ENCODE data around the gene SOX2. TPM values are rescaled to one million over a fixed set of nuclear protein-coding genes. Genes with fewer than 3 reads are reported as not detected.

Gene SOX2
- polyA plus RNA-seq, 3 donors, result not detected

GRCh38 chr3:181699171-181699903 lies 12.4 kb upstream of the SOX2 start:
- Histone ChIP-seq H3K4me3 (replicated peaks in 1 of 3; ENCODE audit: low read depth in 2 of 3, low read length in 3 of 3) (no peak overlapping the region), H3K27me3 (ENCODE audit: control insufficient read depth in 2 of 2, insufficient read depth in 2 of 2, low read length in 2 of 2) (peaks cover 95 to 100% of the 10 kb centered on the region in 2 donors), H3K36me3 (replicated peaks in 1 of 2; ENCODE audit: control insufficient read depth in 1 of 2, insufficient read depth in 2 of 2, low read length in 2 of 2) (no peaks in the 10 kb centered on the region), H3K9me3 (replicated peaks in 1 of 2; ENCODE audit: control insufficient read depth in 1 of 2, insufficient read depth in 1 of 2, low read length in 2 of 2) (peaks cover 3 to 65% of the 10 kb centered on the region in 2 donors), H3K4me1 (ENCODE audit: control insufficient read depth in 1 of 2, insufficient read depth in 2 of 2, low read length in 2 of 2) (peaks cover 26 to 27% of the 10 kb centered on the region in 2 donors), H3K79me2 (ENCODE audit: insufficient read depth, low read length) (no peaks in the 10 kb centered on the region), H2AFZ (ENCODE audit: insufficient read depth, low read depth, low read length, poor library complexity, severe bottlenecking) (no peak overlapping the region), H3K9ac (ENCODE audit: insufficient read depth, low read length, poor library complexity, severe bottlenecking) (no peak overlapping the region), H4K20me1 (ENCODE audit: insufficient read depth, low read length) (no peaks in the 10 kb centered on the region), H3K4me2 (replicated peaks; ENCODE audit: extremely low read depth, low read length, poor library complexity, severe bottlenecking) (no peak overlapping the region), H3K27ac (ENCODE audit: low read depth in 1 of 2, low read length in 2 of 2) (no peak overlapping the region)
- no peak overlapping the region for H3K27ac Mint-ChIP-seq
- TF ChIP-seq CTCF (IDR thresholded peaks at IDR 0.05), result no peak
- peaks cover 3 to 16% of the 10 kb centered on the region in 2 donors for H3K36me3 Mint-ChIP-seq
- peak overlapping the region in 1 of 2 donors; percentile 92 for H3K4me3 Mint-ChIP-seq
- H3K9me3 Mint-ChIP-seq, result peaks cover 8 to 41% (median 28%) of the 10 kb centered on the region in 7 donors
- peaks cover 93 to 98% (median 95%) of the 10 kb centered on the region in 3 donors for H3K27me3 Mint-ChIP-seq (ENCODE audit: low read depth in 3 of 3)
- 15% methylated on average over 6 of the region's 14 CpGs for WGBS (ENCODE audit: insufficient coverage)
- DNase-seq, result no peak
- intact Hi-C loops (cut with micrococcal nuclease), result no loop called here
- peaks cover 32% of the 10 kb centered on the region for H3K4me1 Mint-ChIP-seq

- Histone ChIP-seq H3K9ac (ENCODE audit: insufficient read depth, low read length, poor library complexity, severe bottlenecking) (no peak overlapping the region), H2AFZ (ENCODE audit: insufficient read depth, low read depth, low read length, poor library complexity, severe bottlenecking) (no peak overlapping the region), H3K27ac (ENCODE audit: low read depth in 1 of 2, low read length in 2 of 2) (no peak overlapping the region), H3K79me2 (ENCODE audit: insufficient read depth, low read length) (no peaks in the 10 kb centered on the region), H3K4me2 (replicated peaks; ENCODE audit: extremely low read depth, low read length, poor library complexity, severe bottlenecking) (peak overlapping the region; percentile 55), H3K36me3 (replicated peaks in 1 of 2; ENCODE audit: control insufficient read depth in 1 of 2, insufficient read depth in 2 of 2, low read length in 2 of 2) (no peaks in the 10 kb centered on the region), H4K20me1 (ENCODE audit: insufficient read depth, low read length) (no peaks in the 10 kb centered on the region), H3K27me3 (ENCODE audit: control insufficient read depth in 2 of 2, insufficient read depth in 2 of 2, low read length in 2 of 2) (peaks cover 97 to 100% of the 10 kb centered on the region in 2 donors), H3K4me1 (ENCODE audit: control insufficient read depth in 1 of 2, insufficient read depth in 2 of 2, low read length in 2 of 2) (peaks cover 26 to 32% of the 10 kb centered on the region in 2 donors), H3K4me3 (replicated peaks in 1 of 3; ENCODE audit: low read depth in 2 of 3, low read length in 3 of 3) (peak overlapping the region in 1 of 3 experiments; percentile 57), H3K9me3 (replicated peaks in 1 of 2; ENCODE audit: control insufficient read depth in 1 of 2, insufficient read depth in 1 of 2, low read length in 2 of 2) (peaks cover 3 to 69% of the 10 kb centered on the region in 2 donors)
- Mint-ChIP-seq H3K27me3 (ENCODE audit: low read depth in 3 of 3) (peaks cover 96 to 98% (median 97%) of the 10 kb centered on the region in 3 donors), H3K36me3 (peaks cover 0 to 24% of the 10 kb centered on the region in 2 donors), H3K4me3 (peak overlapping the region; percentile 53 to 92), H3K9me3 (peaks cover 8 to 46% (median 28%) of the 10 kb centered on the region in 7 donors), H3K4me1 (peaks cover 41% of the 10 kb centered on the region), H3K27ac (peak overlapping the region in 1 of 7 donors; percentile 18)
- peak; percentile 38 to 57 (median 56) for DNase-seq
- 0% methylated on average over 10 of the region's 17 CpGs for WGBS (ENCODE audit: insufficient coverage)
- peak; percentile 79 for TF ChIP-seq CTCF (IDR thresholded peaks at IDR 0.05)
- intact Hi-C loops (cut with micrococcal nuclease), result no loop called here
These were observed 11.3 kb upstream of the SOX2 start for GRCh38 chr3:181700168-181701087.
